ENCODE data around the gene CEBPB.

Gene CEBPB

GRCh38 chr20:50231854-50232253, 41.2 kb downstream of the CEBPB start:
- DNase-seq, result no peak

DNA sequence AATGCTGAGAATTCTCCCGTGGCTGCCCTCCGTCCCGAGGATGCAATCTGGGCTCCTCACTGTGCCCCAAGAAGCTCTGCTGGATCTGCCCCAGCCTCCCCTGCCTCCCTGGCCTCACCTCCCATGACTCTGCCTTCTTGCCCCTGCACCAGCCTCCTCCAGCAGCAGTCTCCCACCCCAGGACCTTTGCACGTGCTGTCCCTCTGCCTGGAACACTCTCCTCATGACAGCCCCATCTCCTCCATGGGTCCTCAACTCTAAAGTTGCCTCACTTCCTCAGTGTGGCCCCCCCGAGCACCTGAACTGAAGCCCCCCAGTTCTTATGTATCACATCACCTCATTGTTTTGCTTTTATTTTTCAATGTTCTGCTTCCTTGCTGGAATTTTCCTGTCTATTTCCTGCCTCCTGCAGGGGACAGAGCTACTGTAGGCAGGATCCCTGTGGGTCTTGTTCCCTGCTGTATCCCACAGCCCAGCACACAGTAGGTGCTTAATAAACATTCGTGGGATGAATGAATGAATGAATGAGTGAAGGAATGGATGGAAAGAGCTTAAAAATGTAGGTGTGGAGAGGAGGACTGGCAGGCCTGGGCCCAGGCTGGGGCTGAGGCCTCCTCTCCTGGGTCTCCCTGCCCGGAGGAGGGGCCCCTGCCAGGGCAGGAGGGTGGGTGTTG, 42.2 kb downstream of the CEBPB start:
- DNase-seq, result no peak

DNA sequence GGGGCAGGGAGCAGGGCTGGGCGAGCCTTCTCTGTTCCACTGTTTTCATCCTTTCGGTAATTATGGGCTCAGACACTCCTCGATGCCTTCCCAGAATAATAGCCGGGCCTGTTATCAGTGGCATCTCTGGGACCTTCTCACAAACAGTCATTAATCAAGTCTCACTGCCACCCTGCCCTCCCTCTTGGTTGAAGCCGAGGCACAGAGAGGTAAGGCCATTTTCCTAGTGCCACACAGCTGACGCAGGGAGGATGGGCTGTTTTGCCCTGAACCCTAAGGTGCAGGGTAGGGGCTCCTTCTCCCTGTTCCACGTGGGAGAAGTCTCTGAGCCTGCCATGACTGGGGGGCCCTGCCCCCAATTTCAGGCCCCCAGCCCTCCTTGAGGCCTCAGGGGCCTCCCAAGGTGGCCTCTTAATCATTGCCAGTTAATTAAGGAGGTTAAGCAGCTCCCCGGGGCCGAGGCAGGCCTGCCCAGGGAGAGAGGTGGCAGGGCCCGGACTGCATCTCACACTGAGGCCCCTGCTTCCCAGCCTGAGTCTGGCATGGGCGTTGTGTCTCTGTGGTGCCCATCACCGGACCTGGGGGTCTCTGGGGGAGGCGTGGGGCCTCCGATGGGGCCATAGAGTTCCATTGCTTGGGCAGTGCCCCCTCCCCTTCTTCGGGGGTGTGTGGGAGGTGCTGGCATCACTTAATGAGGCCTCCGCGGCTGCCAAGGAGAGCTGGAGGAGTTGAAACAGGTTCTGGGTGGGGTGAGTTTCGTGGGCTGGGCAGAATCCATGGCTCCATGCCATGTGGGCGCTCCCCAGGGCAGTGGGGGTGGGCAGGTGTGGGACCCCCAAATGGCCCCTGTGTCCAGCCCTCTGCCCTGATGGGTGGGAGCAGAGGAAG, 42.9 kb downstream of the CEBPB start:
- no peak for DNase-seq

DNA sequence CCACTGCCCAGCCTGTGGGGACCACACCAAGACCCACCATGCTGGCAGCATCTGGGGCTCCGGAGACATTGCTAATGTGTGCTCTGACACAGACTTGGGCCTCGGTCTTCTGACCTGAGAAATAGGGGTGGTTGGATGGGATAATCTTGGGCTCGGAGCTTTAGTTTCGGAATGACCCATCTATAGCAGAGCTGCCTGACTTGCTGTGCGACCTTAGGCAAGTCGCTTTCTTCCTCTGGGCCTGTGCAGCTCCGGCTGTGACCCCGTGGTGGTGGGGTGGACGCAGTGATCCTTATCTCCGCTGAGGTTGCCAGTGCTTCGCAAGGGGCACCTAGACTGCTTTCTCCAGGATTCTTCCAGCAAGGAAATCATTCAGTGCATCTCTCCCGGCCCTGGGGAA, 43.7 kb downstream of the CEBPB start:
- no peak for DNase-seq

GRCh38 chr20:50237349-50237748, 46.7 kb downstream of the CEBPB start:
- DNase-seq, result no peak

DNA sequence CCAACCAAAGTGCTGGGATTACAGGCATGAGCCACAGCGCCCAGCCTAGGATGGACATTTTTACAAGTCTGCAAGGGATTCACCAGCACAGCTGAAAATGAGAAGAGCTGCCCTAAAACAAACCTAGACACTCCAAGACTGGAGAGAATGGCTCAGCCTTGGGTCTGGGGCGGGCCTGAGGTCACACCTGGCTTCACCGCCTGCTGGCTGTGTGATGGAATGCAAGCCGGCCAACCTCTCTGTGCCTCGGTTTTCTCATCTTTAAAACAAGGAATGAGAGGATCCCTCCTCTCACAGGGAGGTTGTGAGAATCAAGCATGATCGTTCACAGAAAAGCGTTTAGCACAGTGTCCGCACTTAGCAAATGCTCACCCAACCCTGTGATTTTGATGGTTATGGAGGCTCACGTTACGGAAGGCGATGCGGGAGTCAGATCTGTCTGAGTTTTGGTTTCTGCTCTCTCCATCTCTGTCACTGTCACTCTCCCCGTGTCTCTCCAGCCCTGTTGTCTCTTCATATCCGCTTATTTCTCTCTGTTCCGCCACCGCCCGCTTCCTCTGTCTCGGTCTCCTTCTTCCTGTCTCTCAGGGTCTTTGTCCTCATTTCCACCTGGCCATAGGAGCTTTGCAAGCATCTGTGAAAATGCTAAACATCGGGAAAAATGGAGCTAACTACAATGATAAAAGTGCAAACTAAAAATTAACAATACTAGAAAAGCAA, 47.6 kb downstream of the CEBPB start:
- no peak for DNase-seq

GRCh38 chr20:50240092-50240491, 49.5 kb downstream of the CEBPB start:
- no peak for DNase-seq

DNA sequence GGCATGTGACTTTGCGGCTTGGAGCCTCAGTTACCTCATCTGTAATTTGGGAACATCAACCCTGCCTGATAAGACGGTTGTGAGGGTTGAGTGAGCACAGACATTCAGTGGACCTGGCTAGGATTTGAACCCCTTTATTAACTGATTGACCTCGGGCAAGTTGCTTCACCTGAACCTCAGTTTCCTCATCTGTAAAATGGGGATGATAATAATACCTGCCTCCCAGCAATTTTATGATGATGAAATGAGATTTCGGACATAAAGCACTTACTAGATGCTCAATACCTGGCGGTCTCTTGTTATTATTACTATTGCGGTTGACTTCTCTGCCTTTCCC, 51.5 kb downstream of the CEBPB start:
- DNase-seq, result no peak

Measured in activated T-cell treated with anti-CD3 and anti-CD28 coated beads, Interleukin-2, amount 50 U/mL, for 48 hours (primary cell).